ENCODE results near the gene EZH1. TPM values are rescaled to one million over a fixed set of nuclear protein-coding genes. Genes with fewer than 3 reads are reported as not detected.

Gene EZH1
- total and polyA plus RNA-seq, 4 donors = 28.7 to 53.5 (median 42.8) TPM

Small RNAs within 50 kb of the gene (small RNA-seq; reads per million reads assigned to genes)
- gene HMGN2P15 (ENCODE audit: low replicate concordance) = not detected
- not detected for gene MIR6780A (ENCODE audit: low replicate concordance)

Other genes with a start within 250 kb of the EZH1 start
- 10 to 100 TPM; 13.0 to 24.2 TPM for gene NAGLU, start 208.8 kb downstream of the EZH1 start, total RNA-seq
- 10 to 100 TPM; 17.2 to 23.4 TPM for gene NAGLU, start 208.8 kb downstream of the EZH1 start, polyA plus RNA-seq (ENCODE audit: insufficient read length in 2 of 2)
- 1 to 10 TPM in 1 of 2 donors, under 1 TPM in 1; 0.69 to 5.2 TPM for gene HSD17B1, start 192.1 kb downstream of the EZH1 start, total RNA-seq
- 1 to 10 TPM; 5.2 to 6.8 TPM for gene HSD17B1, start 192.1 kb downstream of the EZH1 start, polyA plus RNA-seq (ENCODE audit: insufficient read length in 2 of 2)
- gene COASY, start 182.9 kb downstream of the EZH1 start, total RNA-seq = 10 to 100 TPM; 12.8 to 25.7 TPM
- 10 to 100 TPM; 44.8 to 49.7 TPM for gene COASY, start 182.9 kb downstream of the EZH1 start, polyA plus RNA-seq (ENCODE audit: insufficient read length in 2 of 2)
- 10 to 100 TPM; 20.3 to 23.7 TPM for gene MLX, start 177.9 kb downstream of the EZH1 start, total RNA-seq
- gene MLX, start 177.9 kb downstream of the EZH1 start, polyA plus RNA-seq (ENCODE audit: insufficient read length in 2 of 2) = 10 to 100 TPM; 36.7 to 45.4 TPM
- 1 to 10 TPM; 5.9 to 10.0 TPM for gene PSMC3IP, start 167.3 kb downstream of the EZH1 start, total RNA-seq
- 10 to 100 TPM; 18.3 to 24.1 TPM for gene PSMC3IP, start 167.3 kb downstream of the EZH1 start, polyA plus RNA-seq (ENCODE audit: insufficient read length in 2 of 2)
- gene RETREG3, start 135.7 kb downstream of the EZH1 start, total RNA-seq = 10 to 100 TPM; 41.1 to 50.4 TPM
- gene RETREG3, start 135.7 kb downstream of the EZH1 start, polyA plus RNA-seq (ENCODE audit: insufficient read length in 2 of 2) = 10 to 100 TPM; 30.0 to 41.7 TPM
- gene TUBG1, start 135.4 kb downstream of the EZH1 start, total RNA-seq = 10 to 100 TPM; 17.0 to 42.9 TPM
- gene TUBG1, start 135.4 kb downstream of the EZH1 start, polyA plus RNA-seq (ENCODE audit: insufficient read length in 2 of 2) = 10 to 100 TPM; 56.9 to 67.4 TPM
- gene TUBG2, start 85.8 kb downstream of the EZH1 start, total RNA-seq = 10 to 100 TPM; 21.1 to 26.9 TPM
- gene TUBG2, start 85.8 kb downstream of the EZH1 start, polyA plus RNA-seq (ENCODE audit: insufficient read length in 2 of 2) = 10 to 100 TPM; 62.2 to 85.6 TPM
- gene PLEKHH3, start 68.0 kb downstream of the EZH1 start, total RNA-seq = 10 to 100 TPM in 1 of 2 donors, 1 to 10 TPM in 1; 5.5 to 23.7 TPM
- gene PLEKHH3, start 68.0 kb downstream of the EZH1 start, polyA plus RNA-seq (ENCODE audit: insufficient read length in 2 of 2) = 10 to 100 TPM; 16.9 to 26.4 TPM
- gene CCR10, start 63.2 kb downstream of the EZH1 start, total RNA-seq = 1 to 10 TPM; 1.3 to 4.4 TPM
- 1 to 10 TPM; 2.7 to 5.2 TPM for gene CCR10, start 63.2 kb downstream of the EZH1 start, polyA plus RNA-seq (ENCODE audit: insufficient read length in 2 of 2)
- 10 to 100 TPM; 19.8 to 70.9 TPM for gene CNTNAP1, start 62.5 kb downstream of the EZH1 start, total RNA-seq
- 10 to 100 TPM; 55.1 to 62.9 TPM for gene CNTNAP1, start 62.5 kb downstream of the EZH1 start, polyA plus RNA-seq (ENCODE audit: insufficient read length in 2 of 2)
- 100 to 1,000 TPM in 1 of 2 donors, 10 to 100 TPM in 1; 25.2 to 106 TPM for gene RAMP2, start 16.2 kb upstream of the EZH1 start, total RNA-seq
- 100 to 1,000 TPM in 1 of 2 donors, 10 to 100 TPM in 1; 79.3 to 100 TPM for gene RAMP2, start 16.2 kb upstream of the EZH1 start, polyA plus RNA-seq (ENCODE audit: insufficient read length in 2 of 2)
- 100 to 1,000 TPM in 1 of 2 donors, 10 to 100 TPM in 1; 39.6 to 106 TPM for gene VPS25, start 28.4 kb upstream of the EZH1 start, total RNA-seq
- 10 to 100 TPM; 54.1 to 64.9 TPM for gene VPS25, start 28.4 kb upstream of the EZH1 start, polyA plus RNA-seq (ENCODE audit: insufficient read length in 2 of 2)
- gene WNK4, start 35.6 kb upstream of the EZH1 start, total RNA-seq = 10 to 100 TPM in 1 of 2 donors, 1 to 10 TPM in 1; 3.5 to 11.2 TPM
- gene WNK4, start 35.6 kb upstream of the EZH1 start, polyA plus RNA-seq (ENCODE audit: insufficient read length in 2 of 2) = 10 to 100 TPM in 1 of 2 donors, 1 to 10 TPM in 1; 1.9 to 14.1 TPM
- 100 to 1,000 TPM in 1 of 2 donors, 10 to 100 TPM in 1; 83.3 to 152 TPM for gene COA3, start 53.7 kb upstream of the EZH1 start, total RNA-seq
- 100 to 1,000 TPM; 126 to 127 TPM for gene COA3, start 53.7 kb upstream of the EZH1 start, polyA plus RNA-seq (ENCODE audit: insufficient read length in 2 of 2)
- gene CNTD1, start 53.8 kb upstream of the EZH1 start, total RNA-seq = 1 to 10 TPM in 1 of 2 donors, under 1 TPM in 1; 0.50 to 1.3 TPM
- 1 to 10 TPM; 1.3 to 2.8 TPM for gene CNTD1, start 53.8 kb upstream of the EZH1 start, polyA plus RNA-seq (ENCODE audit: insufficient read length in 2 of 2)
- 10 to 100 TPM; 72.9 to 87.0 TPM for gene BECN1, start 79.2 kb upstream of the EZH1 start, total RNA-seq
- gene BECN1, start 79.2 kb upstream of the EZH1 start, polyA plus RNA-seq (ENCODE audit: insufficient read length in 2 of 2) = 10 to 100 TPM; 60.5 to 65.1 TPM
- 10 to 100 TPM; 55.8 to 59.2 TPM for gene PSME3, start 88.4 kb upstream of the EZH1 start, total RNA-seq
- 10 to 100 TPM; 96.6 to 98.5 TPM for gene PSME3, start 88.4 kb upstream of the EZH1 start, polyA plus RNA-seq (ENCODE audit: insufficient read length in 2 of 2)
- 1 to 10 TPM; 1.2 to 1.3 TPM for gene AOC2, start 99.5 kb upstream of the EZH1 start, total RNA-seq
- 1 to 10 TPM; 3.3 to 4.1 TPM for gene AOC2, start 99.5 kb upstream of the EZH1 start, polyA plus RNA-seq (ENCODE audit: insufficient read length in 2 of 2)
- gene AOC3, start 106.2 kb upstream of the EZH1 start, total RNA-seq = 1 to 10 TPM; 2.7 to 6.2 TPM
- 1 to 10 TPM; 2.9 to 3.0 TPM for gene AOC3, start 106.2 kb upstream of the EZH1 start, polyA plus RNA-seq (ENCODE audit: insufficient read length in 2 of 2)
- gene G6PC1, start 155.8 kb upstream of the EZH1 start, total RNA-seq = under 1 TPM in 1 of 2 donors, not detected in 1; 0.06 TPM
- under 1 TPM; 0.05 to 0.11 TPM for gene G6PC1, start 155.8 kb upstream of the EZH1 start, polyA plus RNA-seq (ENCODE audit: insufficient read length in 2 of 2)
- gene AARSD1, start 219.4 kb upstream of the EZH1 start, total RNA-seq = 10 to 100 TPM; 20.8 to 34.6 TPM
- gene AARSD1, start 219.4 kb upstream of the EZH1 start, polyA plus RNA-seq (ENCODE audit: insufficient read length in 2 of 2) = 10 to 100 TPM; 69.2 to 91.2 TPM
- gene PTGES3L, start 235.0 kb upstream of the EZH1 start, total RNA-seq = 1 to 10 TPM; 1.5 to 1.8 TPM
- 1 to 10 TPM; 6.6 to 8.2 TPM for gene PTGES3L, start 235.0 kb upstream of the EZH1 start, polyA plus RNA-seq (ENCODE audit: insufficient read length in 2 of 2)
- 10 to 100 TPM; 12.2 to 12.5 TPM for gene RUNDC1, start 235.5 kb upstream of the EZH1 start, total RNA-seq
- gene RUNDC1, start 235.5 kb upstream of the EZH1 start, polyA plus RNA-seq (ENCODE audit: insufficient read length in 2 of 2) = 10 to 100 TPM; 21.0 to 21.3 TPM

Measured in spinal cord (tissue), 4 donors.